GM12891 (cell line): Measurements from ENCODE around the gene FBXW2.

Source experiments
- PAX5 ChIP-seq: IDR thresholded peaks from 2 replicates; pipeline ENCODE4 v1.6.1; 2011; ENCODE audit warnings: low read length, moderate library complexity, mild to moderate bottlenecking; ENCODE audit not compliant: insufficient read depth, severe bottlenecking
- POLR2A ChIP-seq: IDR thresholded peaks from 2 replicates; pipeline ENCODE4 v1.6.1; 2011; ENCODE audit warnings: low read depth, low read length, control low read depth
- POLR2AphosphoS5 ChIP-seq: IDR thresholded peaks from 2 replicates; pipeline ENCODE4 v1.6.1; 2011; ENCODE audit warnings: low read depth, low read length, control low read depth
- POU2F2 ChIP-seq: IDR thresholded peaks from 2 replicates; pipeline ENCODE4 v1.6.1; 2011; ENCODE audit warnings: low read depth, mild to moderate bottlenecking, control low read depth, low read length, moderate library complexity
- SPI1 ChIP-seq: IDR thresholded peaks from 2 replicates; pipeline ENCODE4 v1.6.1; 2011; ENCODE audit warnings: low read depth, low read length, control low read depth
- TAF1 ChIP-seq: IDR thresholded peaks from 2 replicates; pipeline ENCODE4 v1.6.1; 2011; ENCODE audit warnings: low read depth, low read length, control low read depth

DNA sequence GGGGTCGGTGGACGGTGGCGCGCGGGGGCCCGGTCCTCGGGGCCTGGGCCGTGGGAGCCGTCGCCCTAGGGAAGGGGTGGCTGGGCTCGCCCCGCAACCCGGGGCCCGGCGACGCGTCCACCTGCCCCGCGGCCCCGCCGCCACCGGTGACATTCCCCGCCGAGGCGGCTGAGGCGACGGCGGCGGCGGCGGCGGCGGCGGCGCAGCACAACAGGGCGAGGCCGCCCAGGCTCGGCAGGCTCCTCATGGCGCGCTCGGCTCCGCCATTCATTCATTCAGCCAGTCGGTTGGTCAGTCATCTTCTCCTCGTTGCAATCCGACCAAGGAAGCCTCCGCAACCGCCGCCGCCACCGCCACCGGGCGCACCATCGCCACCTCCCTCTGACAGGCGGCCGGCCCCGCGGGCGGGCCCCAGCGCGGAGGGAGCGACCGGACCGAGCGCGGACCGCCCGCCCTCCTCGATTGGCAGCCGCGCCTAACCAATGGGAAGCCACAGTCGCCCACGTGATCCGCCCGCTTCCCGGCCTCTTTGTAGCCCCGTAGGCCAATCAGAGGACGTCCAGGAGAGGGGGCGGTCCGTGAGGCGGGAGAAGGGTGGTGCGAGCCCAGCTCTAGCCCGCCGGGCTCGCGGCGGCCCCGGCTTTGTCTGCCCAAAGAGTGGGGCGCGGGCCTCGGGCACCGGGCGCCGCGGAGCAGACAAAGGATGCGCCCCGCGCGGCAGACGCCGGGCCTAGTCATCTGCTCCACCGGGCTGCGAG, 78.9 kb downstream of the FBXW2 start, which contains the start of gene MEGF9:
- TF ChIP-seq POLR2A (no peak), TAF1 (no peak), POLR2AphosphoS5 (no peak), POU2F2 (no peak), SPI1 (no peak), PAX5 (no peak)
